GM23338 (cell line): Measurements from ENCODE around the gene SLC22A5. TPM values are rescaled to one million over a fixed set of nuclear protein-coding genes. Genes with fewer than 3 reads are reported as not detected.
A peak's percentile ranks its signal among the peaks of the same experiment; 100 is the strongest.

Experiments used
- ATAC-seq: fragments of 200-7000 bp; cut with Tn5 transposase; 3 replicates; pipeline ENCODE4 v1.9.1; 2020
- DNase-seq: peaks from one replicate; pipeline ENCODE4 v3.0.0-alpha.2; 2015; ENCODE audit warnings: low spot score
- H2AFZ ChIP-seq: fragments of 200-600 bp; sonication (generic); 2 replicates; pipeline ENCODE4 v1.8.0; 2016; ENCODE audit warnings: antibody characterized with exemption, mild to moderate bottlenecking, moderate library complexity
- H3F3A ChIP-seq: fragments of 200-600 bp; sonication (generic); replicated peaks from 2 replicates; pipeline ENCODE4 v1.8.0; 2017; ENCODE audit warnings: antibody characterized with exemption, mixed run types, low read depth
- H3K27ac ChIP-seq: fragments of 200-600 bp; sonication (generic); 2 replicates; pipeline ENCODE4 v1.6.1; 2016; ENCODE audit warnings: low read depth
- H3K27me3 ChIP-seq: fragments of 200-600 bp; sonication (generic); 2 replicates; pipeline ENCODE4 v1.8.0; 2016; ENCODE audit warnings: mild to moderate bottlenecking, mixed run types, moderate library complexity; ENCODE audit not compliant: insufficient read depth
- H3K36me3 ChIP-seq: fragments of 200-600 bp; sonication (generic); 2 replicates; pipeline ENCODE4 v1.8.0; 2016; ENCODE audit warnings: mild to moderate bottlenecking; ENCODE audit not compliant: insufficient read depth
- H3K4me1 ChIP-seq: fragments of 200-600 bp; sonication (generic); 2 replicates; pipeline ENCODE4 v1.8.0; 2016; ENCODE audit warnings: mild to moderate bottlenecking, moderate library complexity; ENCODE audit not compliant: insufficient read depth
- H3K4me2 ChIP-seq: fragments of 200-600 bp; sonication (generic); 2 replicates; pipeline ENCODE4 v1.7.1; 2017; ENCODE audit warnings: mixed run types
- H3K4me3 ChIP-seq: fragments of 200-600 bp; sonication (generic); 2 replicates; pipeline ENCODE4 v1.6.1; 2016; ENCODE audit warnings: mixed run types
- H3K79me2 ChIP-seq: fragments of 200-600 bp; sonication (generic); replicated peaks from 2 replicates; pipeline ENCODE4 v1.8.0; 2017; ENCODE audit warnings: mild to moderate bottlenecking; ENCODE audit not compliant: insufficient read depth
- H3K9me2 ChIP-seq: fragments of 200-600 bp; sonication (generic); 2 replicates; pipeline ENCODE4 v1.8.0; 2017; ENCODE audit not compliant: insufficient read depth
- H4K20me1 ChIP-seq: fragments of 200-600 bp; sonication (generic); replicated peaks from 2 replicates; pipeline ENCODE4 v1.8.0; 2017; ENCODE audit warnings: mild to moderate bottlenecking; ENCODE audit not compliant: insufficient read depth
- H3K27ac Mint-ChIP-seq: 2 replicates; pipeline ENCODE4 v1.8.0; 2020; ENCODE audit warnings: inconsistent platforms, mild to moderate bottlenecking, moderate library complexity, mixed read lengths
- H3K27me3 Mint-ChIP-seq: 3 replicates; pipeline ENCODE4 v1.8.0; 2022; ENCODE audit warnings: low read depth, mild to moderate bottlenecking, moderate library complexity, mixed read lengths, inconsistent platforms; ENCODE audit not compliant: insufficient read depth, poor library complexity
- H3K36me3 Mint-ChIP-seq: 3 replicates; pipeline ENCODE4 v1.8.0; 2021; ENCODE audit warnings: low read depth, mild to moderate bottlenecking, inconsistent platforms, moderate library complexity, mixed read lengths
- H3K4me1 Mint-ChIP-seq: 3 replicates; pipeline ENCODE4 v1.8.0; 2020; ENCODE audit warnings: mild to moderate bottlenecking, inconsistent platforms, mixed read lengths
- H3K4me3 Mint-ChIP-seq: 3 replicates; pipeline ENCODE4 v1.8.0; 2021; ENCODE audit warnings: moderate library complexity, mild to moderate bottlenecking, inconsistent platforms, mixed read lengths
- H3K9me3 Mint-ChIP-seq: 3 replicates; pipeline ENCODE4 v1.8.0; 2020; ENCODE audit warnings: moderate library complexity, mild to moderate bottlenecking, inconsistent platforms, mixed read lengths
- CREB1 ChIP-seq: fragments of 250-450 bp; sonication (Bioruptor Pico); IDR thresholded peaks from 2 replicates; pipeline ENCODE4 v1.5.0; 2020; ENCODE audit warnings: low read depth, mild to moderate bottlenecking, moderate library complexity
- ETS1 ChIP-seq: IDR thresholded peaks from 2 replicates; pipeline ENCODE4 v1.6.1; 2016; ENCODE audit warnings: antibody characterized with exemption
- EZH2 ChIP-seq: fragments of 200-600 bp; sonication (generic); IDR thresholded peaks from one replicate; pipeline ENCODE4 v1.8.0; 2017; ENCODE audit warnings: antibody characterized with exemption, mild to moderate bottlenecking, low read depth; ENCODE audit not compliant: unreplicated experiment
- EZH2phosphoT487 ChIP-seq: fragments of 200-600 bp; sonication (generic); IDR thresholded peaks from one replicate; pipeline ENCODE4 v1.8.1; 2018; ENCODE audit warnings: antibody characterized with exemption; ENCODE audit not compliant: unreplicated experiment
- JUNB ChIP-seq: IDR thresholded peaks from one replicate; pipeline ENCODE4 v1.6.1; 2016; ENCODE audit warnings: antibody characterized with exemption; ENCODE audit not compliant: unreplicated experiment
- NANOG ChIP-seq: IDR thresholded peaks from 2 replicates; pipeline ENCODE4 v1.6.1; 2016; ENCODE audit warnings: antibody characterized with exemption, borderline replicate concordance
- POLR2AphosphoS5 ChIP-seq: IDR thresholded peaks from 2 replicates; pipeline ENCODE4 v1.6.1; 2016; ENCODE audit warnings: antibody characterized with exemption, low read depth
- STAT1 ChIP-seq: IDR thresholded peaks from one replicate; pipeline ENCODE4 v1.6.1; 2016; ENCODE audit warnings: antibody characterized with exemption; ENCODE audit not compliant: unreplicated experiment
- ZNF114 ChIP-seq: fragments of 250-450 bp; sonication (Bioruptor Pico); IDR thresholded peaks from 2 replicates; pipeline ENCODE4 v1.5.0; 2020; ENCODE audit warnings: mild to moderate bottlenecking, moderate library complexity
- ZNF331 ChIP-seq: fragments of 250-450 bp; sonication (Bioruptor Pico); IDR thresholded peaks from 2 replicates; pipeline ENCODE4 v1.5.0; 2020; ENCODE audit warnings: low read depth, mild to moderate bottlenecking, moderate library complexity
- ZNF462 ChIP-seq: fragments of 250-450 bp; sonication (Bioruptor Pico); IDR thresholded peaks from 2 replicates; pipeline ENCODE4 v1.5.0; 2020; ENCODE audit warnings: mild to moderate bottlenecking, moderate library complexity
- polyA plus RNA-seq: library from polyadenylated mRNA; unstranded; fragments of >200 nt; fragmentation: Nextera tagmentation; extraction: Ambion mirVana; gene quantifications from 2 replicates; pipeline ENCODE4 v1.2.1, GENCODE V29; 2016
- total RNA-seq: library from RNA; depleted of rRNA; stranded (reverse); fragments of >200 nt; shearing (Covaris generic); gene quantifications from 2 replicates; pipeline ENCODE4 v1.2.3, GENCODE V29; 2014
- TF ChIP-seq, protein P1 (sequence below), 2 experiments: fragments of 200-600 bp in 1 of 2; sonication (generic) in 1 of 2; conservative IDR thresholded peaks; 2 replicates each; pipeline versions ENCODE4 v1.5.1 to v1.6.1; 2016 to 2017; ENCODE audit warnings: antibody characterized with exemption in 2 of 2, low read depth in 2 of 2, mild to moderate bottlenecking in 2 of 2, moderate library complexity in 1 of 2

SLC22A5 gene
- total and polyA plus RNA-seq, 2 experiments from 2014 or later = 1.9 to 2.4 TPM

GRCh38 chr5:132411304-132412013 is 41.9 kb downstream of the SLC22A5 start:
- no peak for TF ChIP-seq POLR2AphosphoS5
- Mint-ChIP-seq H3K4me1 (peaks cover 9% of the 10 kb centered on the region), H3K4me3 (peak overlapping the region; percentile 77), H3K27me3 (no peaks in the 10 kb centered on the region), H3K9me3 (no peaks in the 10 kb centered on the region), H3K36me3 (no peaks in the 10 kb centered on the region), H3K27ac (peak overlapping the region; percentile 68; the same call in 1 of the 2 replicates)
- H3K79me2 ChIP-seq = no peaks in the 10 kb centered on the region
- DNase-seq (no peak), ATAC-seq (peak; percentile 4; the same call in 2 of the 3 replicates)
- H3K4me1 ChIP-seq = peaks cover 11% of the 10 kb centered on the region
- no peaks in the 10 kb centered on the region for H3K9me2 ChIP-seq
- H4K20me1 ChIP-seq = no peaks in the 10 kb centered on the region
- no peaks in the 10 kb centered on the region for H3K36me3 ChIP-seq
- no peak overlapping the region for H3K27ac ChIP-seq
- H3F3A ChIP-seq = peaks cover 13% of the 10 kb centered on the region; the same call in 1 of the 2 replicates
- H3K27me3 ChIP-seq = 0 out of 2 replicates have a peak, but pooled peaks cover 4% of the 10 kb centered on the region
- H3K4me3 ChIP-seq = peak overlapping the region; percentile 75
- H3K4me2 ChIP-seq = peak overlapping the region; percentile 93
- peak overlapping the region; percentile 100 for H2AFZ ChIP-seq

DNA sequence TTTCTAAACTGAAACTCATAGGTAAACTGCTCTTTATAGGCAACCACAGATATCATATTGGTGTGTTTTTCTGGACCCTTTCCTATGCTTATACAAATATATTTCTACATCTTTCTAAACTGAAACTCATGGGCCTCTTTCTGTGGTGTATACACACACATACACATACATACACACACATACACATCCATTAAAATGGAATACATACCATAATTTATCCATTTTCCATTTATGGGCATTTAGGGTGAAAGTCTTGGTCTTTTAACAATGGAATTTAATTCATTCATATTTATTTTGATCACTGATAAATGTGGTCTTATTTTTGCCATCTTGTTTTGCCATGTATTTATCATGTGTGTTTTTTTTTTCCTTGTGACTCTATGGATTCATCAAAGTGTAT is 44.1 kb downstream of the SLC22A5 start:
- Histone ChIP-seq H4K20me1 (no peaks in the 10 kb centered on the region), H3K4me1 (peaks cover 11% of the 10 kb centered on the region), H3K36me3 (no peaks in the 10 kb centered on the region), H3K27me3 (0 out of 2 replicates have a peak, but pooled peaks cover 4% of the 10 kb centered on the region), H3F3A (peaks cover 13% of the 10 kb centered on the region; the same call in 1 of the 2 replicates), H3K4me2 (no peak overlapping the region), H2AFZ (no peak overlapping the region), H3K4me3 (no peak overlapping the region), H3K79me2 (no peaks in the 10 kb centered on the region), H3K27ac (no peak overlapping the region), H3K9me2 (no peaks in the 10 kb centered on the region)
- ATAC-seq (no peak), DNase-seq (no peak)
- no peak overlapping the region for H3K27ac Mint-ChIP-seq
- H3K36me3 Mint-ChIP-seq = no peaks in the 10 kb centered on the region
- H3K4me1 Mint-ChIP-seq = peaks cover 9% of the 10 kb centered on the region
- H3K4me3 Mint-ChIP-seq = no peak overlapping the region
- H3K9me3 Mint-ChIP-seq = no peaks in the 10 kb centered on the region
- peaks cover 2% of the 10 kb centered on the region for H3K27me3 Mint-ChIP-seq
- TF ChIP-seq EZH2phosphoT487 = no peak
- no peak for TF ChIP-seq ZNF462 (CRISPR knock-in tag)
- no peak for TF ChIP-seq ETS1
- no peak for TF ChIP-seq ZNF331
- TF ChIP-seq, protein P1, sequence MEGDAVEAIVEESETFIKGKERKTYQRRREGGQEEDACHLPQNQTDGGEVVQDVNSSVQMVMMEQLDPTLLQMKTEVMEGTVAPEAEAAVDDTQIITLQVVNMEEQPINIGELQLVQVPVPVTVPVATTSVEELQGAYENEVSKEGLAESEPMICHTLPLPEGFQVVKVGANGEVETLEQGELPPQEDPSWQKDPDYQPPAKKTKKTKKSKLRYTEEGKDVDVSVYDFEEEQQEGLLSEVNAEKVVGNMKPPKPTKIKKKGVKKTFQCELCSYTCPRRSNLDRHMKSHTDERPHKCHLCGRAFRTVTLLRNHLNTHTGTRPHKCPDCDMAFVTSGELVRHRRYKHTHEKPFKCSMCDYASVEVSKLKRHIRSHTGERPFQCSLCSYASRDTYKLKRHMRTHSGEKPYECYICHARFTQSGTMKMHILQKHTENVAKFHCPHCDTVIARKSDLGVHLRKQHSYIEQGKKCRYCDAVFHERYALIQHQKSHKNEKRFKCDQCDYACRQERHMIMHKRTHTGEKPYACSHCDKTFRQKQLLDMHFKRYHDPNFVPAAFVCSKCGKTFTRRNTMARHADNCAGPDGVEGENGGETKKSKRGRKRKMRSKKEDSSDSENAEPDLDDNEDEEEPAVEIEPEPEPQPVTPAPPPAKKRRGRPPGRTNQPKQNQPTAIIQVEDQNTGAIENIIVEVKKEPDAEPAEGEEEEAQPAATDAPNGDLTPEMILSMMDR (conservative IDR thresholded peaks at IDR 0.05; ENCODE audit: low read depth in 2 of 2) = no peak
- TF ChIP-seq STAT1 = no peak
- no peak for TF ChIP-seq JUNB
- TF ChIP-seq POLR2AphosphoS5 = no peak
- TF ChIP-seq ZNF114 (CRISPR knock-in tag) = no peak
- TF ChIP-seq CREB1 (CRISPR knock-in tag) = no peak
- TF ChIP-seq NANOG = no peak
- no peak for TF ChIP-seq EZH2
